Inflammatory macrophage treated with lipopolysaccharide for 1 hour (primary cell): ENCODE results near the gene CYP4B1.
"Not testable (repeated sequence)": the region's sequence is repeated elsewhere in the genome, so short reads cannot be mapped to it uniquely, and the experiment has no call there.

Experiments
- DNase-seq, 2 donors: peaks; one replicate each; pipeline ENCODE4 v3.0.0-alpha.2; 2020 to 2022

Gene CYP4B1

DNA sequence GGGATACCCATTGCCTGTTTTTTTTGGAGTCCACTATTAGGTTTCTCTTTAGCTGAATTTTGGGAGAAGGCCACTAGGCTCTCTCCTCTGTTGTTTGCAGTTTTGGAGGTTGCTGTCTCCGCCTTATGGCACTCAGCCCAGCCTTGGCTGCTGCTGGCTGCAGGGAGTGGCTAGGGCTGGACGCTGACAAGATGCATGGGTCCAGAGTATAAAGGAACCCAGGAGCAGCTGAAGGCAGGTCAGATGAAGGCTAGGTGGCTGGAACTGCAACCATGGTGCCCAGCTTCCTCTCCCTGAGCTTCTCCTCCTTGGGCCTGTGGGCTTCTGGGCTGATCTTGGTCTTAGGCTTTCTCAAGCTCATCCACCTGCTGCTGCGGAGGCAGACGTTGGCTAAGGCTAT, at the start of gene CYP4B1:
TSS of gene CYP4B1 (plus strand) at position 237 of the 400 bp plus-strand sequence. CDS start at position 273, 36 bp downstream.
- no peak for DNase-seq

DNA sequence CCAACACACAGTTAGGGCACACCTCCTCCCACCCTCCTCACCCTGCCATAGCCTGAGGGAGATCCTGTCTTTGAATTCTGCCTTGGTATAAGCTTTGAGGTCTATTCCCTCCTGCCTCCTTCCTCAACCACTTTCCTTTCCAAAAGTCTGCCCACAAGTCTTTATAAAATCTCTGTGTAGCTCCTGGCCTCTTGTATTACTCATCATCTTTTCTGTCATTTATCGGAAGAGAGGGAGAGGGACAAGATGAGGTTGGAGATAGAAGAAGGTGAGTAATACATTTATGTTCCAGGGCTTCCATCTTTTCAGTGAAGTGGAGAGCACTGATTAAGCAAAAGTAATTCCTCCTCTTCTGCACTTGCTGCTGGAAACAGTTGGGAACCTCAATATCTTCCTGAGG, 49.4 kb upstream of the CYP4B1 start:
- DNase-seq: no peak

DNA sequence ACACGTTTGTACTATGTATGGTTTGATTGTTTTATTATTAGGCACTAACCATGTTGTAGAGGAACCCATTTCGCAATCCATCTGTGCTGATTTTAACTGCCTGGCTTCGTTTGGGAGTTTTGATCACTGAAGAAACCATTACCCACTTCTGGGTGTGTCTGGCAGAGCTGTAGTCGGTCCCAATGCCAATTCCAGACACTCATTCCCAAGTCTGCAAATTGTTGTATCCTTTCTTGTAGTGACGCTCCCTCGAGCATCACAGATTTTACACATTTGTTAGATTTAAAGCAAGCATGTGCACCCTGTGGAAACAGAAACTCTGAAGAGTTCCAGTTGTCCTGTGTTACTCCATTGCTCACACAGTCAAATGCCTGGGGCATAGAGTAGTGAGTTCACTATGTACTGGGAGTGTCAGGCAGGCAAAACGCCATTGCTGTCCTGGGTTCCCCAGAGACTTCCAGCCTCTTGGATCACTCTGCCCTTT, 48.9 kb upstream of the CYP4B1 start:
- no peak for DNase-seq

DNA sequence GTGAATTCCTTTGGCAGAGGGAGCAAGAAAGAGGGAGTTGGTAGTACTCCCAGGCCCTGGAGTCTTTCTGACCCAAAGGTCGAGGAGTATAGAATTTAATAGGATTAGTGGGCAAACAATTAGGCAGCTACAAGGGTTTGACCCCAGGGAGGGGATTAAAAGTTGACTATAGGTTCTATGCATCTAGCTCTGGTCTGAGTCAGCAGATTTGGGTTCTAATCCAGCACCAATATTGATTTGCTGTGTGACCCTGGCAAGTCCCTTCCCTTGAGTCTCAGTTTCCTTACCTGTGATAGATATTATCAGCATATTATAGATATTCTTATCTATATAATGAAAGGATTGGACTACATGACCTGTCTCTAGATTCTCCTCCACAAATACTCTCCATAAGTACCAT, 44.9 kb upstream of the CYP4B1 start:
- no peak for DNase-seq

DNA sequence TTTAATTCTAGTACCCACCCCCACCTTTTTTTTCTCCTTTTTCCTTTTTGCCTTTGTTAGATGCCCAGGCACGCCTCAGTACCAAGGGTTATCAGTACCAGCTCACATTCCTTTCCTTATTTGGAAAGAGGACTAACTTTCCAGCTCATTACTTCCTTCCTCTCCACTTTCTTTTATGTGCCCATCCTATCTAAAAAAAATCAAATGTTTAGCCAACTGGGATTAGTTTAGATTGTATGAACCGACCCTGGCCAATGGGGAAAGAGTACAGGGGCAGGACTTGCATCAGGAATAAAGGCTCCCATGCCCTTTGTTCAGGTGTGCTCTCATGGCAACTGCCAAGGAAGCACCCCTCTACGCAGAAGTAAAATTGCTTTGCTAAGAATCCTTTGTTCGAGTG, 44.1 kb upstream of the CYP4B1 start:
- not testable (repeated sequence) for DNase-seq

DNA sequence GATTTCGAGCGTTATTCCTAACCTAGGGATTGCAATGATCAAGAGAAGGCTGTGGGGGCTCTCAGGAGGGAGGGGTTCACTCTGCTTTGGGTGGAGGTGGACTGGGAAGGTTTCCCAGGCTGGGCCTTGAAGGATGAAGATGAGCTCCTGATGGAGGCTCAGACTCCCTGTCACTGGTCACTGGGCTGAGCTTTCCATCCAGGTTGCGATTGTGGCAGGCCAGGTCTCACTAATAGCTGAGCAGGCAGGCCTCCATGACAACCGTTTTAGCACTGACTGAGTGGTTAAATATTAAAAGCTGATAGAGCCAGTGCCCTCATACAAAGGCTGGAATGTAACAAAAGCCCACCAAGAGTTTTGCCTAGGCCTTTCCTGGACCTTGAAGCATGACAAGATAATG, 43.7 kb upstream of the CYP4B1 start:
- no peak for DNase-seq

DNA sequence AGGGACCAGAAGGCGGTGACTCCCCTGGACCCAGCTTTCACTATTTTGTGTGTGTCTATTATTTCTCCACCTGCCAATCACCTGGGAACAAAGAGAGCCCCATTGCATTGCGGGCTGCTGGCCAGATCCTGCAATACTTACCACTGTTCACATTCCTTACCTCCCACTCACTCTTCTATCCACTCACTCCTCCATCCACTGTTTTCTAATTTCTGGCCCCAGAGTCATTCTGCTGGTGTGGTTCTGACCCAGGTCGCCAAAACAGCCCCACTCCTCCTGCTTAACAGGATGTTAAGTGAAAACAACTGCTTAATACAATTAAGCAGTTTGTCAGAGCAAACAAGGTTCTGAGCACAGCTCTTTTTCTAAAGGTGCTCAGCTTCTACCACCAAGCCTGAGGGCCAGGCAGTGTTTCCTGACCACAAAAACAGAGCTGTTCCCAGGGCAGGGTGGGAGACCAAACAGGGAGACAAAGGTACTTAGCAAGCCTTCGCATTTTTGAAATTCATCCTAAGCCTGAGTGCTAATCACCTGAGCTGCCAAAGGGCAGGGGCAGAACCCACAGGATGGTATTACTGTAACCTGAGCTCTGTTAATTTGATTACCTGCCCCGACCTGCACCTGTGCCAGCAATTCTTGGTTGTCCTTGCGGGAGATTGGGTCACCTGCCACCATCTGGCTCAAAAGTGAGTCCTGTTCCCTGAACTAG, 41.4 kb upstream of the CYP4B1 start:
- no peak for DNase-seq

DNA sequence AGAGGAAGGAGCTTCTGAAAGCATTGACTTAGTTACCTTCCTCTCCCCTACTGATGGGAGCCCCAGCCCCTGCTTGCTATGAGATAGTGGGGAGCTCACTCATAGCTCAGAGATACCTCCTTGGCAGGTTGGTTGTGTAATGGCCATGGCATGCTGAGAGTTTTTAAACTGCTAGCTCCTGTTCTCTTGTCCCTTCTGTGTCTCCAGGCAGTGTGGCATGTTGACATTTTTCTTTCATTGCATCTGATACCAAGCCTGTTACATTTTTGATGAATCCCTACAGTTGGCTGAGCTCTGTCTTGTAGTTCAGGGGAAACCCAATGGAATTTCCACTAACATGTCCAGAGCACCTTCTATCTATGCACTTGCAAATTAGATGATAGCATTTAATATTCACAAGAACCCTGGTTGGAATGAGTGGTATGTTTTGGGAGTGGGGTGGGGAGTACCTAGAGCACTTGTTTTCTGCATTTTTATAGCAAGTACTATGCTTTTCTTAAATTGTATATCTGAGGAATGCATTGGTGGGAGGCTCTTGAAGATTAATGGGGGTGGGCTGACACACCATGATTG, 40.8 kb upstream of the CYP4B1 start:
- no peak for DNase-seq

DNA sequence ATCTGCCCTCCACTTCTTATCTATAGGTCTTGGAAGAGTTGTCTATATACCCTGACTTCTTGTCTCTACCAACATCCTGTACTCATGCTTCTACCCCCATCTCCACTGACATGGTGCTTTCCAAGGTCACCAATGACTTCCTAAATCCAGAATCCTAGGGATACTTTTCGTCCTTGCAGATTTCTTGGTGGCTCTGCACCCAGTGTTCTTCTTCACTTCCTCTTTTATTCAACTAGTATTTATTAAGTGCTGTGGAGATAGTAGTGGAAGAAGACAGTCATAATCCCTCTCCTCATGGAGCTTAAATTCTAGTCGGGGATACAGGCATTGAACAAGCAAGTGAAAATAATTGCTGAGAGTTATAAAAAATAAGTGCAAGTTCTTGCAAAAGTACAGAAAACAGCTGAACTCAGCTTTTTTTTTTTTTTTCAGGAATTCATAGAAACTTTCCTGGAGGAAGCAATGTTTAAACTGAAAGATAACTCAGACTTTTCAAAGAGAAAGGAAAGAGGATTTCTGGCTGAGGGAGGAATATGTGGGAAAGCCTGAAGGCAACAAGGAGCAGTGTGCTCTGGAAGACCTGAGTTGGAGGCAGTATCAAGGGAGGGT, 38.2 kb upstream of the CYP4B1 start:
- no peak for DNase-seq

DNA sequence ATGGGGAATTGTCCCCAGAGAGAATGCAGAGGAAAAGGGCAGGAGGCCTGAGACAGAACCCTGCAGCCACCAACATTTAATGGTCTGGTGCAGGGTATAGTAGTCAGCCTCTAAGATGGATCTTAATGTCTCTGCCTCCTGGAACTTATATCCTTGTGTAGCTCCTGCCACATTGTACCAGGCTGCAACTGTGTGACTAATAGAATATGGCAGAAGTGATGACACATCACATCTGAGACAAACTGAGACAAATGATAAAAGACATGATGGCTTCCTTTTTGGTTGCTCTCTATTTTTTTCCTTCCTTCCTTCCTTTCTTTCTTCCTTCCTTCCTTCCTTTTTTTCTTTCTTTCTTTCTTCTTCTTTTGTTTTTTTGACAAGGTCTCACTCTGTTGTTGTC, 37.1 kb upstream of the CYP4B1 start:
- no peak for DNase-seq

DNA sequence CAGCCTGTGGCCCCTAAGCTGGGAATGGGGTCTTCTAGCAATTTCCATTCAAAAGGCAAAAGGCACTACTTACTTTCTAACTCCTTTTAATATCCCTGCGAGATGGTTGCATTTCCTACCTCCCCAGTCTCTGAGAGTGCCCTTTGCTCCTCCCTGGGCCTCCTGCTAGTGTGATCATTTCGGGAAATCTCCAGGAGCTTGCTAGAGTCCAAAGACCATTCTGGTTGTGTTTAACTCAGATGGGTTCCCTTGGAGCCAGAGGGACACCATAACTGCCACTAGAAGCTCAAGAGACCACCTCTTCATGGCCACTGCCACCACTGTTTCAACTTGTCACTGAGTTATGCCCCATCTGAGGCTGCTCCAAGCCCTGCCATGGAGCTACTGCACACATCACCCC, 34.4 kb upstream of the CYP4B1 start:
- no peak for DNase-seq

DNA sequence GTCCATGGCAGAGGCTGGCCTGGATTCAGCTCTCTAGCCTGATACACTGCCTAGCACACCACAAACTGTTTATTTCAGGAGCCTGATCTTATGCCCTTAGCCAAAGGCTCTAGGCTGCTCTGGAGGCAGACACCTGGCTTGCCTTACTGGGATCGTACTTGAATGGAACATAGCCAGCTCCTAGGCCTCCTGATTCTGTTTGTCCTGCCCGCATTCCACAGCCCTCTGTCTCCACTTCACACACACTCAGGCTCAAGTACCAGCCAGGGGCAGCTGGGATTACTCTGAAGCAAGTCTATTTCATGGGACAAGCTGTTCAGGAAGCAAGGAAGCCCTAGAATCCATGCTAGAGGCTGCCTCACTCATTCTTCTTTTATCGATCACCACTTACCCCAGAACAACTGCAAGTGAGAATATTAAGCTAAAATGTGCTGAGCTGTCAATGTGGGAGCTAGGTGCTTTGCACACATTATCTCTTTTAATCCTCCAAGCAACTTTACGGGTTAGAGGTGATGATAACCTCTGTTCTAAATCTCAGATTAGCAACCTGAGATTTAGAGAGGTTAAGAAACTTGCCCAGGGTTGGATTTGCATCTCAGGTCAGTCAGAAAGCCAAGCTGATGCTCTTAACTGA, 31.1 kb upstream of the CYP4B1 start:
- DNase-seq: no peak

DNA sequence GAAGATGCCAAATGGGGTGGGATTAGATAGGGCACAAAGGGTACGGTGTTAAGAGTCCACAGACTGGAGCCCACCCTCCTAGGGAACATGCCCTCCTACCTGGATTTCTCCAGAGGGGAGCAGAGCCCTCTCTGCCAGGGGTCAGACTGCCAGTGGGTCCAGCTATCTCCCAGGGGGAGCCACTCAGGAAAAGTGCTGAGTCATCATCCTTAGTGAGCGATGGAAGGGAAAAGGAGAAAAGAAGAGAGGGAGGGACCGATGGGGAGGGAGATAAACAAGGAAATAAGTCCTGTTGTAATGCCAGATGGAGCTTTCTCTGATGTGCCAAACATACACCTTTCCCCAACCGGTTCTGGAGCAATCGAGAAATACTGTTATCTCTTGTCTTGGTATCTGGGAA, 30.4 kb upstream of the CYP4B1 start:
- no peak for DNase-seq

DNA sequence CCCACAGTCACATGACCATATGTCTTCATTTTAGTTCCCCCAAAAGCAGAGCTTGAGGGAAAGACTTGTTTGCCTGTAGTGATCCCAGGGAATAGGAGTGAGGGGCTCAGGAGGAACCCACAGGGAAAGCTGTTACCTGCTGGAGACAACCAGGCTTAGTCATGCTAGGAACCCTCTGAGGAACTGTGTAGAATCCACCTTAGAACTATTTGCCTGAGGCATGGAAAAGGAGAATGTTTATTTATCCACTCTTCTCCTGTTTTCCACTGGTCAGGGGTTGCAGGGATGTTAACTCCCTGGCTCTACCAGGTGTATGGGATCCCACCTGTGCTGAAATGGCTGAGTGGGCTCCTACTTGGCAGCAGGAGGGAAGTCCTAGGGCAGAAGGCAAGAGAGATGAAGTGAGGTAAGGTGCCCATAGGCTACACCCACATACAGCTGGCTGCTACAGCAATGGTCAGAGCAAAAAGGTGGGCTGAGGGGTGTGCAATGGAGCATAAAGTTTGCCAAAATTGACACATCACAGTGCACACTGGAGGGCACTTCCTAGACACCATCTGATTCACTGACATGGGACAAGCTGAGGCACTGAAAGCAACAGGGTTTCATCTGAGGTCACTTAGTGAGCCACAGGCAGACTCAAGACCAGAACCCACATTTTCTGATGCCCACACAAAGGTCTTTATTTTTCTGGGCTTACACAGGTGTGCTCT, 29.7 kb upstream of the CYP4B1 start:
- no peak for DNase-seq

DNA sequence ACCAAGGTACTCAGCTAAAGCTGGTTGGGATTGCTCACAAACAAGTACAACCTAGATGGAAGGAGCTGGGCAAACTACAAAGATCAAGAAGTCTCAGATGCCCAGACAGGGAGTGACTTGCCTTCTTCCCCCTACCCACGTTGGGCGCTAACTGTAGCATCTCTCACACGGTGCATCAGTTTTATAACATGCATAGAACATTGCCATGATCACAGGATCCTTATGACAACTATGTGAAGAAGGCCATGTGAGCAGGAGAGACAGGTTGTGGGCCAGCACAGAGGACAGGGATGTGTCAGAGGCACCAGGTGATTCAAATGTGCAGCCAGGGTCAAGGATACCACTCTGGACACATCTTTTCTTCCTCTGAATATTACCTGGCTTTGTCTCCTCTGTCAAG, 28.3 kb upstream of the CYP4B1 start:
- no peak for DNase-seq

DNA sequence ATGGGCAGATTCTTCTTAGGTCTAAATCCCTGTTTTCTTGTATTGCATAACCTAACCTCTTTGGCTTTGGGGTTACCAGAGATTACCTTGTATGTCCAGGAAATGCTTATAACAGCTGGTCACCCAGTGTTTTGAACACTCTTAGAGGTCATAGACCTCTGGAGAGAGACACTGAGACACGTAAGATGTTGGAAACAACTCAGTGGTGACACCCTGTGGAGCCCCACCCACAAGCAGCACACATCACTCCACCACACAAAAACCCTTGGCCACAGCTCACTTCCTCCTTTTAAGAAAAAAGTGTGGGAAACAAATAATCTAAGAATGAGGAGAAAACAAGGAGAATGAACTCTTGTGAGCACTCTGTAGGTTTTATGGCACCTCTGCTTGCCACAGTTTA, 26.3 kb upstream of the CYP4B1 start:
- peak; percentile 8 to 9 for DNase-seq

DNA sequence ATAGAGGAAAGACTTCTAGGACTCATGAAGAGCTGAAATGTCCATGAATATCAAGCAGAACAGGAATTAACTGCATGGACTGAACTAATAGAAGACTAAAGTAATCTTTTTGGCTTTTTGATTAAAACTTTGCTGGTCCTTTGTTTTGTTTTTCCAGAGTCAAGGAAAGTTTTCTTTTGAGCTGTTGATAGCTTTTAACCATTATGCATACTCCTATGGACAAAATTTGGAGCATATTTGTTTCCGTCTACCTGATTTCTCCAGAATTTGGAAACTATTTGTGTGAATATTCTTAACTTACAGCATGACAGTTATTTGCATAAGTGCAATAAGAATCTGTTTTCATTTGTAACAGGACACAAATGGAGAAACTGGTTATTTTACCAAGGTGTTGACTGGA, 24.5 kb upstream of the CYP4B1 start:
- DNase-seq: no peak

DNA sequence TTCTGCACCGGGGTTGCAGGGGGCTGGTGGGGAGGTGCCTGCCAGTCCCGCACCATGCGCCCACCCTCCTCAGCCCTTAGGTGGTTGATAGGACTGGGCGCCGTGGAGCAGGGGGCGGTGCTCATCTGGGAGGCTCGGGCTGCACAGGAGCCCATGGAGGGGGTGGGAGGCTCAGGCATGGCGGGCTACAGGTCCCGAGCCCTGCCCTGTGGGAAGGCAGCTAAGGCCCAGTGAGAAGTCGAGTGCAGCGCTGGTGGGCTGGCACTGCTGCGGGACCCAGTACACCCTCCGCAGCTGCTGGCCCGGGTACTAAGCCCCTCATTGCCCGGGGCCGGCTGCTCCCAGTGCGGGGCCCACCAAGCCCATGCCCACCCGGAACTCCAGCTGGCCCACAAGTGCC, 20.4 kb upstream of the CYP4B1 start:
- DNase-seq: not testable (repeated sequence)

DNA sequence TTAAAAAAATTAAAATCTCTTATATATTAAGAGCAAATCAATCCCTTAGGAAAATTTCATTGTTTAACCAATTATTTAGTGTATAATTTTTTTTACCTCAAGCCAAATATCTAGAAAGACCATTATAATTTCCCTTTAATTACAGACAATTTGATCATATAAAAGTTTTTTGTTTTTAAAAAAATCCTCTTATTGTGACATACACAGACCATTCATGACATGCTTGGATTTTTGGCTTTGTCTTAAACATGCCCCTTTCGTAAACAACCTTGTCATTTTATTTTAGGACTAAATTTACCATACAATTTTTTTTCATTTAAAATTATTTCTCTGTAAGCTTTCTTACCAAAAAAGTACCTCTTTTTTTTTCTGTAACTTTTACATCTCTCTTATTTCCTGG, 14.2 kb upstream of the CYP4B1 start:
- no peak for DNase-seq

DNA sequence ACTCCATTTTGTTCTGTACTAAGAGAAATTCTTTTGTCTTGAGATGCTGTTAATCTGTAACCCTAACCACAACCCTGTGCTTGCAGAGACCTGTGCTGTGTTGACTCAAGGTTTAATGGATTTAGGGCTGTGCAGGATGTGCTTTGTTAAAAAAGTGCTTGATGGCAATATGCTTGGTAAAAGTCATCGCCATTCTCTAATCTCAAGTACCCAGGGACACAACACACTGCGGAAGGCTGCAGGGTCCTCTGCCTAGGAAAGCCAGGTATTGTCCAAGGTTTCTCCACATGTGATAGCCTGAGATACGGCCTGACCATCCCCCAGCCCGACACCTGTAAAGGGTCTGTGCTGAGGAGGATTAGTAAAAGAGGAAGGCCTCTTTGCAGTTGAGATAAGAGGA, 10.2 kb upstream of the CYP4B1 start:
- not testable (repeated sequence) for DNase-seq

DNA sequence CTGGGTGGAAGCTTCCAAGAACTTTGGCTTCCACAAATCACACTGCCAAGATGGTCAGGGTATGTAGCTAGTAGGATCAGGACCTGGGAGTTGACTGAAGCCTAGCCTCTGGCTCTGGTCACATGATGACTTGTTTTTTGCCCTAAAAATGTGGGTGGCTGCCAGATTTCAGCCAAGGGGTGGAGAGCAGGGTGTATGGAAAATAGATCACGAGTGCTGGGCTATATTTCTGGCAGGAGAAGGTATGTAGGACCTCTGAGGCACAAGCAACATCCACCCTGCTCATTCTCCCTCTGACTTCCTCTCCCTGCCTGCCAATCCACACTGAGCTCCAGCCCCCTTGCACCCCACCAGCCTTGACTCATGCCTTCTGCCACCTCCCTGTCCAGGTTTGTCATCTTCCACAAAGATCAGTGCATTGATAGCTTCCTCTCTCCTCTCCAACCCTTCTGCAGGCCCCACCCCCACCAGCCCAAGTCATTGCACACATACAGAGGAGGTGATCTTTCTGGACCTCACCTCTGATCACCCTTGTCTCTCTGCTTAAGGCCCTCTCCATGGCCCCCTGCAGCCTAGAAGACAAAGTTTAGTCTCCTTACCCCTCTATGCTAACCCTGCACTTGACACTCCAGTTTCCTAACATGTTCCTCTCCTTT, 8.3 kb upstream of the CYP4B1 start:
- no peak for DNase-seq

DNA sequence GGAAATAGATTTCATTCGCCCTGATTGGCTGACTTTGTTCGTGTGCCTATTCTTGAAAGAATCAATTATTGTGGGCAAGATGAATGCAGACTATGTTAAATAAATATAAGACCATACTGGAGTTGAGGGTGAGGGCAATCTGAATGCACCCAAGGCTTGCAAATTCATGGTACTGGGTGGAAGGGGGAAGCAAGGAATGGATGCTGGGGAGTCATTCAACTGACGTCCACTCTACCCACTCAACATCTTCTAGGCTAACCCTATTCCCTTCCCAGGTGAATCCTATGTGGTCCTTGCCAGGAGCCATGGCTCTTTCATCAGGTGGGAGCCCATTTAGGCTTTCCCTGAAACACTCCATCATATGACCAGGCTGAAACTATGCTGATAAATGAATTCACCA, 5.7 kb upstream of the CYP4B1 start:
- DNase-seq: no peak
